A549 (cell line): Measurements from ENCODE around the gene COPZ1. TPM values are rescaled to one million over a fixed set of nuclear protein-coding genes. Genes with fewer than 3 reads are reported as not detected.
A peak's percentile ranks its signal among the peaks of the same experiment; 100 is the strongest.

Experiments
- ATAC-seq, 2 experiments: fragments of 200-7000 bp in 1 of 2; fragments of >200 bp in 1 of 2; cut with Nextera tagmentation in 1 of 2; cut with Tn5 transposase in 1 of 2; 3 replicates each; pipeline versions ENCODE4 v1.8.0 to v1.9.1; 2018 to 2020; ENCODE audit warnings: mild to moderate bottlenecking in 1 of 2, moderate library complexity in 1 of 2
- CTCF ChIA-PET: fragments of 300-600 bp; sonication (Branson Sonifier 250); formaldehyde crosslinking; extraction: SDS; loops from one replicate; lab custom pipeline; 2021; ENCODE audit warnings: antibody characterized with exemption, inconsistent platforms; lab: Yijun Ruan, JAX
- POLR2A ChIA-PET: fragments of 350-600 bp; formaldehyde crosslinking; extraction: SDS; loops from one replicate; lab custom pipeline; 2021; ENCODE audit warnings: antibody characterized with exemption, inconsistent platforms; lab: Yijun Ruan, JAX
- DNase-seq, 2 experiments: peaks; one replicate each; pipeline versions ENCODE4 v3.0.0 to v3.0.0-alpha.2; 2011 to 2016; ENCODE audit warnings: low read depth in 1 of 2, low spot score in 1 of 2
- FAIRE-seq: peaks from 2 replicates; lab custom pipeline; 2011; peaks lifted over from hg19 to GRCh38; lab: Jason Lieb, UNC
- H3K27ac ChIP-seq, 2 experiments: fragments of >200 bp; sonication (Bioruptor Twin); formaldehyde crosslinking; 3 replicates each; pipeline ENCODE4 v1.5.1; 2016 to 2017
- H3K4me1 ChIP-seq: fragments of >200 bp; sonication (Bioruptor Twin); formaldehyde crosslinking; 3 replicates; pipeline ENCODE4 v1.6.1; 2016
- H3K4me2 ChIP-seq: fragments of >200 bp; sonication (Bioruptor Twin); formaldehyde crosslinking; 3 replicates; pipeline ENCODE4 v1.6.1; 2016
- H3K4me3 ChIP-seq: fragments of >200 bp; sonication (Bioruptor Twin); formaldehyde crosslinking; 3 replicates; pipeline ENCODE4 v1.5.1; 2016
- H3K9me3 ChIP-seq: fragments of >200 bp; sonication (Bioruptor Twin); formaldehyde crosslinking; 3 replicates; pipeline ENCODE4 v1.6.1; 2016
- ATOH8 ChIP-seq: fragments of 250-450 bp; sonication (Bioruptor Pico); IDR thresholded peaks from 2 replicates; pipeline ENCODE4 v1.5.0; 2020; ENCODE audit warnings: low read depth, mild to moderate bottlenecking, moderate library complexity
- BCL3 ChIP-seq: fragments of >200 bp; sonication (Bioruptor Twin); formaldehyde crosslinking; IDR thresholded peaks from 3 replicates; pipeline ENCODE4 v1.6.1; 2016
- CEBPB ChIP-seq, 2 experiments: fragments of >200 bp in 1 of 2; sonication (Bioruptor Twin) in 1 of 2; formaldehyde crosslinking in 1 of 2; IDR thresholded peaks; 2 replicates each; pipeline ENCODE4 v1.6.1; 2012 to 2016
- CHD2 ChIP-seq: fragments of 150-350 bp; IDR thresholded peaks from 2 replicates; pipeline ENCODE4 v1.6.1; 2014; ENCODE audit warnings: low read length; ENCODE audit not compliant: partially characterized antibody
- CTCF ChIP-seq: fragments of >200 bp; sonication (Bioruptor Twin); formaldehyde crosslinking; IDR thresholded peaks from 3 replicates; pipeline ENCODE4 v1.5.1; 2016
- EHMT2 ChIP-seq: fragments of 200-600 bp; sonication (generic); IDR thresholded peaks from 2 replicates; pipeline ENCODE4 v1.6.1; 2016; ENCODE audit warnings: antibody characterized with exemption, low read depth, mild to moderate bottlenecking, moderate library complexity
- ESRRA ChIP-seq: fragments of 150-350 bp; IDR thresholded peaks from 2 replicates; pipeline ENCODE4 v1.6.1; 2014; ENCODE audit warnings: mild to moderate bottlenecking, low read length, borderline replicate concordance
- FOSB ChIP-seq: fragments of 250-450 bp; sonication (Bioruptor Pico); IDR thresholded peaks from 2 replicates; pipeline ENCODE4 v1.5.0; 2020; ENCODE audit warnings: mild to moderate bottlenecking, moderate library complexity
- FOXS1 ChIP-seq: fragments of 250-450 bp; sonication (Bioruptor Pico); IDR thresholded peaks from 2 replicates; pipeline ENCODE4 v1.5.0; 2020; ENCODE audit warnings: mild to moderate bottlenecking, moderate library complexity
- GATA3 ChIP-seq: IDR thresholded peaks from 2 replicates; pipeline ENCODE4 v1.6.1; 2012; ENCODE audit warnings: borderline replicate concordance
- HMGXB4 ChIP-seq: fragments of 250-450 bp; sonication (Bioruptor Pico); IDR thresholded peaks from 2 replicates; pipeline ENCODE4 v1.5.0; 2021; ENCODE audit warnings: mild to moderate bottlenecking, moderate library complexity, borderline replicate concordance
- HOXA7 ChIP-seq: fragments of 250-450 bp; sonication (Bioruptor Pico); IDR thresholded peaks from 2 replicates; pipeline ENCODE4 v1.5.0; 2020; ENCODE audit warnings: mild to moderate bottlenecking, moderate library complexity
- HOXB13 ChIP-seq: fragments of 250-450 bp; sonication (Bioruptor Pico); IDR thresholded peaks from 2 replicates; pipeline ENCODE4 v1.5.0; 2020; ENCODE audit warnings: low read depth, mild to moderate bottlenecking, moderate library complexity
- JUN ChIP-seq, 2 experiments: fragments of >200 bp; sonication (Bioruptor Twin); formaldehyde crosslinking; IDR thresholded peaks; 2 replicates in 1 of 2; 3 replicates in 1 of 2; pipeline ENCODE4 v1.6.1; 2016 to 2017
- KDM5A ChIP-seq: fragments of 200-600 bp; sonication (generic); IDR thresholded peaks from 2 replicates; pipeline ENCODE4 v1.6.1; 2016; ENCODE audit warnings: antibody characterized with exemption, mild to moderate bottlenecking
- MAFK ChIP-seq: fragments of 450-650 bp; IDR thresholded peaks from 2 replicates; pipeline ENCODE4 v1.6.1; 2014; ENCODE audit not compliant: partially characterized antibody
- MAX ChIP-seq: IDR thresholded peaks from 2 replicates; pipeline ENCODE4 v1.6.1; 2012
- MYC ChIP-seq: IDR thresholded peaks from 2 replicates; pipeline ENCODE4 v1.6.1; 2012; ENCODE audit warnings: mild to moderate bottlenecking, inconsistent platforms, low read length, improper control_type of control experiment, borderline replicate concordance
- NPAS2 ChIP-seq: fragments of 250-450 bp; sonication (Bioruptor Pico); IDR thresholded peaks from 2 replicates; pipeline ENCODE4 v1.8.0; 2022; ENCODE audit warnings: mild to moderate bottlenecking, moderate library complexity, borderline replicate concordance
- PBX3 ChIP-seq: IDR thresholded peaks from 2 replicates; pipeline ENCODE4 v1.6.1; 2012
- PHF8 ChIP-seq: fragments of 200-600 bp; sonication (generic); IDR thresholded peaks from 2 replicates; pipeline ENCODE4 v1.6.1; 2016; ENCODE audit warnings: low read depth, mild to moderate bottlenecking, antibody characterized with exemption, moderate library complexity, borderline replicate concordance
- POLR2A ChIP-seq: IDR thresholded peaks from 2 replicates; pipeline ENCODE4 v1.6.1; 2012; ENCODE audit warnings: mild to moderate bottlenecking, low read length
- POLR2AphosphoS2 ChIP-seq: conservative IDR thresholded peaks from 2 replicates; pipeline ENCODE4 v1.6.1; 2012; ENCODE audit warnings: low read length, improper control_type of control experiment, inconsistent platforms
- RAD21 ChIP-seq, 2 experiments: fragments of >200 bp in 1 of 2; sonication (Bioruptor Twin) in 1 of 2; formaldehyde crosslinking in 1 of 2; IDR thresholded peaks in 1 of 2; conservative IDR thresholded peaks in 1 of 2; 2 replicates in 1 of 2; 3 replicates in 1 of 2; pipeline ENCODE4 v1.6.1; 2012 to 2018; ENCODE audit warnings: inconsistent platforms in 1 of 2
- RFX5 ChIP-seq: fragments of 450-650 bp; IDR thresholded peaks from 2 replicates; pipeline ENCODE4 v1.7.1; 2014; ENCODE audit warnings: antibody characterized with exemption, mild to moderate bottlenecking, moderate library complexity
- SMC3 ChIP-seq: fragments of >200 bp; sonication (Bioruptor Twin); formaldehyde crosslinking; IDR thresholded peaks from 3 replicates; pipeline ENCODE4 v1.6.1; 2018; ENCODE audit warnings: inconsistent platforms
- TFCP2L1 ChIP-seq: fragments of 250-450 bp; sonication (Bioruptor Pico); IDR thresholded peaks from 2 replicates; pipeline ENCODE4 v1.5.0; 2021; ENCODE audit warnings: mild to moderate bottlenecking
- TP53 ChIP-seq: fragments of 250-450 bp; sonication (Bioruptor Pico); IDR thresholded peaks from 2 replicates; pipeline ENCODE4 v1.5.0; 2021; ENCODE audit warnings: mild to moderate bottlenecking, moderate library complexity
- USF2 ChIP-seq: fragments of 450-650 bp; IDR thresholded peaks from 2 replicates; pipeline ENCODE4 v1.6.1; 2014; ENCODE audit warnings: antibody characterized with exemption
- ZSCAN20 ChIP-seq: fragments of 250-450 bp; sonication (Bioruptor Pico); IDR thresholded peaks from 2 replicates; pipeline ENCODE4 v1.8.0; 2022; ENCODE audit warnings: mild to moderate bottlenecking, moderate library complexity
- WGBS: methylation state at CpG from one replicate; pipeline ENCODE4 v1.1.6; 2017; ENCODE audit errors: missing lambda C conversion rate; 5-methylcytosine and 5-hydroxymethylcytosine counted together
- polyA minus RNA-seq: library from RNA; depleted of rRNA, polyadenylated mRNA; stranded (reverse); fragments of >200 nt; gene quantifications from 2 replicates; pipeline ENCODE4 v1.2.3, GENCODE V29; 2011; rRNA and poly(A)+ RNA removed
- polyA plus RNA-seq, 4 experiments: library from polyadenylated mRNA; depleted of rRNA in 3 of 4; stranded (reverse); fragments of >200 nt; fragmentation: RNase III in 1 of 4; extraction: RNeasy Plus Mini Kit Qiagen cat#74134 plus additional on column Dnase treatment in 1 of 4; gene quantifications; 2 replicates in 3 of 4; 3 replicates in 1 of 4; pipeline ENCODE4 v1.2.3, GENCODE V29; 2011 to 2017

The COPZ1 gene
- polyA plus RNA-seq (2011; rRNA removed) (590 and 613 TPM in 2 replicates), polyA plus RNA-seq (2017; fragmentation: RNase III; extraction: RNeasy Plus Mini Kit Qiagen cat#74134 plus additional on column Dnase treatment) (300 to 339 TPM (median 304 TPM) in 3 replicates), polyA minus RNA-seq (178 and 220 TPM in 2 replicates)
- polyA plus RNA-seq (2012; cell fraction: cytosol; rRNA removed): 171 and 206 TPM in 2 replicates
- 62.3 and 114 TPM in 2 replicates for polyA plus RNA-seq (2012; cell fraction: nucleus; rRNA removed)

- H3K4me3 ChIP-seq: peak within 1 kb of the TSS; percentile 74
- ATAC-seq (peak; percentile 97 to 98), DNase-seq (peak; percentile 98 to 100), FAIRE-seq (peak; percentile 77)
- H3K4me1 ChIP-seq: peaks cover 40% of the 10 kb centered on the region
- peak within 1 kb of the TSS; percentile 72 for H3K4me2 ChIP-seq
- H3K27ac ChIP-seq: peak within 1 kb of the TSS; percentile 85 to 91
- ChIA-PET POLR2A (interaction anchor here (0.6 to 3.2 kb wide), 12 partner anchors 12 to 105 kb away, joined by 3 to 40 read pairs (median 5); partner anchors contain the start of genes CBX5, HNRNPA1 and NFE2), CTCF (interaction anchor here (0.6 to 10.2 kb wide), 49 partner anchors 10 to 316 kb away, joined by 3 to 100 read pairs (median 5); partner anchors contain the start of genes CBX5, HOXC8 and NFE2)
- no peaks in the 10 kb centered on the region for H3K9me3 ChIP-seq
- 2% methylated on average over 34 of the region's 34 CpGs for WGBS
- no peak for TF ChIP-seq NPAS2
- 0 out of 2 replicates have a peak, but pooled peaks have one; percentile 30 for TF ChIP-seq FOXS1 (CRISPR knock-in tag)
- TF ChIP-seq GATA3: no peak
- TF ChIP-seq POLR2AphosphoS2: no peak
- no peak for TF ChIP-seq ATOH8 (CRISPR knock-in tag)
- peak; percentile 6 for TF ChIP-seq MAFK
- peak; percentile 75 to 82; a peak in 3 of 5 replicates for TF ChIP-seq JUN (IDR thresholded peaks at IDR 0.05)
- TF ChIP-seq HOXB13 (CRISPR knock-in tag): no peak
- peak; percentile 91 for TF ChIP-seq PBX3
- TF ChIP-seq HOXA7: peak; percentile 71; the same call in 1 of the 2 replicates
- TF ChIP-seq USF2: peak; percentile 91
- peak; percentile 87 for TF ChIP-seq POLR2A
- peak; percentile 94 for TF ChIP-seq KDM5A
- peak; percentile 84; the same call in 1 of the 2 replicates for TF ChIP-seq TP53 (CRISPR knock-in tag)
- TF ChIP-seq MAX: peak; percentile 49; the same call in 1 of the 2 replicates
- no peak for TF ChIP-seq MYC
- TF ChIP-seq EHMT2: no peak
- 0 out of 2 replicates have a peak, but pooled peaks have one; percentile 47 for TF ChIP-seq TFCP2L1
- TF ChIP-seq SMC3: peak; percentile 62
- no peak for TF ChIP-seq ZSCAN20 (CRISPR knock-in tag)
- TF ChIP-seq RFX5: peak; percentile 91
- TF ChIP-seq ESRRA: peak; percentile 26; the same call in 1 of the 2 replicates
- peak; percentile 26 for TF ChIP-seq CHD2
- peak; percentile 96 for TF ChIP-seq CTCF
- no peak for TF ChIP-seq CEBPB (IDR thresholded peaks at IDR 0.05)
- TF ChIP-seq RAD21 (conservative IDR thresholded peaks at IDR 0.05 in 1 of 2, IDR thresholded peaks at IDR 0.05 in 1 of 2): peak; percentile 79 to 81
- peak; percentile 98 for TF ChIP-seq PHF8
- peak; percentile 69; the same call in 1 of the 3 replicates for TF ChIP-seq BCL3
- TF ChIP-seq HMGXB4: peak; percentile 89; the same call in 1 of the 2 replicates
- peak; percentile 90; the same call in 1 of the 2 replicates for TF ChIP-seq FOSB (CRISPR knock-in tag)
Observed at GRCh38 chr12:54324617-54325441, at the start of gene COPZ1. TSS of gene COPZ1 (plus strand) at chr12:54325131. CDS start at chr12:54325164, 33 bp downstream.
